NCI-H1417 treated with DMSO at 0.1 percent for 48 hours (cell line): Measurements from ENCODE around the gene USP25.

Source experiments
- DNase-seq: peaks from one replicate; lab custom pipeline; 2025; lab: John Stamatoyannopoulos, UW

The USP25 gene

DNA sequence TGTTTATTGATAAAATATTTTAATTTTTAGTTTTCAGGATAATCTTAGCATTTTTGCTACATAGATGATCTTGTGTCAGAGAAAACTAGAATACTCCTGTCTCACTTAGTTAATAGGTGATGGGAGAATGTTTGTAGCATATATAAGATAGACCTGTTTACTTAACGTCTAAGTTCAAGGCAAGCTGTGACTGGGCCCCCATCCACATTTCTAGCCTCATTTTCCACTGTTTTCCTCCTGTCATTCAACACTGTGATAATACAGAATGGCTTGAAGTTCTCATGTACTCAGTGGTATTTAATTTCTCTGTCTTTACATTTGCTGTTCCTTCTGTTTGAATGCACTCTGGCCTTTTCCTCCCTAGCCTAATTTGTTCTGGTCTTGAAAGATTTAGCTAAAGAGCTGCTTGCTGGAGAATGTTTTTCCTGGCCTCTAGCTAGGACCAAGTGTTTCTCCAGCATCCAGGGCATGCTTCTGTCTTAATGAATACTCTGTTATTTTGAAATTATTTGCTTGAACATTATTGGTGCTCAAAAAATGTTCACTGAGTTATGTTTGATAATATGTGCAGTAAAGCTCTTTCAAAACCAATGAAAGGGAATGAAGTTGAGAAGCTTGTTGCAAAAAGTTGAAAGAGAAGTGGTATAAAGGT lies 37.3 kb downstream of the USP25 start:
- no peak for DNase-seq

DNA sequence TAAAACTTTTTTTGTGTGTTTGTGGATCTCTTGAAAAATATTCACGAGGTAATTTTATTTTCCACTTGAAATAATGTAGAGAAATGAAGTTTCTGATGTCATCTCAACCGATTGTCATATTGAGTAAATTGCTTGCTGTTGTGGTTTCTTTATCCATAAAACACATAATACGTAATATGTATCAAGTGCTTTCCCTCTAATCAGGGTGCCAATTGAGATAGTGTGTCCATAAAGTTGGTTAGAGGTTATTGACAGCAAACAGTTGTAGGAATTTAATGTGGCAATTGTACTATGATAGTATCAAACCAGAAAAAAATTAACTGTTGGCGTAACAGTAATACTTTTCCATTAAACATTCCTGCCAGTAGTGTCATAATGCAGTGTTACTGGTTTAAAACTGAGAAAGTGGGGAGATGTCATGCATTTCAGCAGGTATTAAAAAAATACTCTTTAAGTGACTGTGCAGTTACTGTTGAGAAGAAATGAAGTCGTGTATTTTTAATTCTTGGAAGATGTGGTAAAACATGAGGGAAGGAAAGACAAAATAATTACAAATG lies 38.3 kb downstream of the USP25 start:
- DNase-seq = no peak

DNA sequence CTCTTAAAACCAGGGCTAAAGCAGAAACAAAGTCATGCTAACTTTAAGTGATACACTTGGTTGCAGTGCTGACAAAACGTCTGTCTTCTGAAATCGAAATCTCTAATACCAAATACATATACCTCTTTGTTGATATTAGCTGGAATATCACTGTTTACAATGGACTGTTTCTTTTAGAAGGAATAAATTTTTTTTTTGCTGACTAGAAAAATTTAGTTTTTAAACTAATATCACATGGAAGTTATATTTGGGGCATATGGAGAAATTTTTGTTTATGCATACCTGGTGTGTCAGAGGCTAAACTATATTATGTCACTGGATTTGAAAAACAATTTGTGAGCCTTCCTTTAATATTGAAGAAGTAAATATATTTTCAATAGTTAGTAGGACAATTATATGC lies 39.1 kb downstream of the USP25 start:
- DNase-seq = no peak

DNA sequence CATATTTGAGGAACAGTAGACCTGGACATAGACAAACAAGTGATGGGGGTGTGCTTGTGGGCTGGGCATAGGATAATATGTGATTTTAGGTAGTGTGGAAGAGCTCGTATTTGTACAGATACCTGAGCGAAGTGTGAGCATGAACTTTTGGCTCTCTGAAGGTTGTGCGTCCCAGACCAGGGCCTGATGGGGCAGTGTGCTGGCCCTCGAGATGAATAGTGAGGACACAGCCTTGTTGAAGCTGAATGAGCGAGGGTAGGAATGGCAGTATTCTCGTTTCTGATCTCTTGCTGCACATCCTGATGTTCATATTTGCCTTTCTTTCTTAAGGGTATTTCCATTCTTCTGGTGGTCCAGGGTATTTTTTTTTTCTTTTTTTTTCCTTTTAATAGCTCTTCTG lies 41.5 kb downstream of the USP25 start:
- DNase-seq = no peak

DNA sequence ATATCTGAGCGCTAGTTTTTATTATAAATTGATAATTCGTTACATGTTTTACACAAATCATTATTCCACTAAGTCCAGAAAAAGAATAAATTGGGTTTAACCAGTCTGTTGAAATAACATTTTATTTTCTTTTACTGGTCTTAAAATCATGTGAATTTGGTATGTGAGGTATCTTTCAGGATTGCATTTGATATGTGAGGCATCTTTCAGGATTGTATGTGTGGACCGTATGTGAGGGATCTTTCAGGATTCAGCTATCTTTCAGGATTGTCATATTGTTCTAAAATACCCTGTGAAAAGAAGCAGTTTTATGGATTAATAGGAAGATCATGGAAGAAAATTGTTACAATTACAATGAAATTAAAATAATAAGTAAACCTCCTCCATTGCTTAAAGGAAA lies 42.9 kb downstream of the USP25 start:
- DNase-seq = no peak

DNA sequence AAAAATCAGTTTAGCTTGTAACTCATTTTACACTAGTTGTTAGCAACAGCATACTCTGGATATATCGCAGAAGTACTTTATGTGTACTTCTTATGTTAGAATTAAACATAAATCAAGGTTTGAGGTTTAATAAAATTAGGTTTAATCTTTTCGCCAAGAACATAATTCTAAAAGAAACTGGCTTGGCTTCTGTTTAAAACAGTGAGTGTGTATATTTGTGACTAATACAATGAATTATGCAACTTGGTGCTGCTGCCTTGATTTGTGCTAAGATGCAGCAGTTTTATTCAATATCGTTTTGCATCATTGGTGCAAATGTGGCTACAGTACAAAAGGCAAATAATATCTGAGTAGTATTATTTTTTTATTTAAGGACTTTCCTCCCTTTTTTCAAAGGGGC lies 44.8 kb downstream of the USP25 start:
- DNase-seq = no peak

DNA sequence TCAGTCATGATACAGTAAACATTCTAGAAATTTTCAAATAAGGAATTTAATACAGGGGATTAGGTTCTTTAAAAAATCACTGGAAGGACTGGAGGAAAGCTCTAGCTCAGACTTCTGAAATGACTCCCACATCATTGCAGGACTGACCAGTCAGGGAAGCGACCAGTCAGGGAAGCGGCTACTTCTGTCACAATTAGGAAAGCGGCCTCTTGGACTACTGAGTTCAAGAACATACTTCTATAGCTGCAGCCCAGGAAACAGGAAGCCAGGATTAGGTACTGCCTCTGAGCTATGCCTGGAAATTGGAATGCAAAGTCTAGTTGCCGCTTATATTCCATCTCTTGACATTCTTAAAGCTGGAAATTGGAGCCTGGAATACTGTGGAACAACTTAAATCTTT lies 45.5 kb downstream of the USP25 start:
- DNase-seq = no peak

DNA sequence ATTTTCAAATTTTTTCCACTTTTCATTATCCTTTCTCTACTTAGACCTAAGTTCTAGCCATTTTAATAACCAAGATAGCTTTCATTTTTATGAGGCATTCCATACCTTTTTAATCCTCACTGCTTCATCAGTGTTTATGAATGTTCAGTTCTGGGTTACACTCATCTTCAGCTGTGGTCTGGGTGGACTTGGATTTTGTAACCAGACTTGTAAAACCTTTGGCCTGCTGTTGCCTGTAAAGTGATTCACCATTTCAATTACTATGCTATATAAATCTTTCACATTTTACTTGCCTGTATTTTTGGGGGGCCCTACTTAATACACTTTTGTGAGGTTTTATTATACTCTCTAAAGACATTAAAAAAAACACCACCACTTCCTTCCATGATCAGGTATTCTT lies 46.2 kb downstream of the USP25 start:
- DNase-seq = no peak

DNA sequence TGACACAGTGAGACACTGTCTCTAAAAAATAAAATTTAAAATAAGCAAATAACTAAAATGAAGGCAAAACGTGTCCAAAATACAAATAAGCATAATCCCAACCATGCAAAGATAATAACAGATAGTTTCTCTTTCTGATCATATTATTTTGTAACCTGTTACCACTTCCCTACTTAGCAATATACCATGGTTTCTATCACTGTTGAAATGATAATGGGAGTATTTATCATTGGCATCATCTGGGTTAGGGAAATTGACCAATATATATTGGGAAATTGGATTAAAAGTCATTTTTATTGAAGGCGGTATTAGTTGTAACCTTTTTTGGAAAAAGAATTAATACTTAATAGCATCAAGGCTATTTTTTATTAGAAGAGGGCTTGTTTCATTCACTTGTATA lies 47.0 kb downstream of the USP25 start:
- no peak for DNase-seq

DNA sequence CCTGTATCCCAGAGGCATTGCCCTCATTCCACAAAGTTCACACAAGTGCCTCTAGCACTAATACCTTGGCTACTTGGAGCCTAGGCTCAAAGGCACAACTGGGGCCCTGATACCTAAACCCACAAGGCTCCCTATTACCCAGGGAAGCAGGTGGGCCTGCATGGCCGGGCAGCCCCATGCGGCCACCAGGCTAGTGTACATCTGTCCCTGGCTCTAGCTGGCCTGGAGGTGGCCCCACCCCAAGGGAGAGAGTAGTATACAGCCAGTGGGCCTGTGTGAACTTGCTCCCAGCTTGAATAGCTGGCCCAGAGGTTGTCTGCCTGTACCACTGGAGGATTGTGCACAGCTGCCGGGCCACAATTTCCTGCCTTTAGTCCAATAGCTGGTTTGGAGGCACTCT lies 52.2 kb downstream of the USP25 start:
- DNase-seq = no peak

DNA sequence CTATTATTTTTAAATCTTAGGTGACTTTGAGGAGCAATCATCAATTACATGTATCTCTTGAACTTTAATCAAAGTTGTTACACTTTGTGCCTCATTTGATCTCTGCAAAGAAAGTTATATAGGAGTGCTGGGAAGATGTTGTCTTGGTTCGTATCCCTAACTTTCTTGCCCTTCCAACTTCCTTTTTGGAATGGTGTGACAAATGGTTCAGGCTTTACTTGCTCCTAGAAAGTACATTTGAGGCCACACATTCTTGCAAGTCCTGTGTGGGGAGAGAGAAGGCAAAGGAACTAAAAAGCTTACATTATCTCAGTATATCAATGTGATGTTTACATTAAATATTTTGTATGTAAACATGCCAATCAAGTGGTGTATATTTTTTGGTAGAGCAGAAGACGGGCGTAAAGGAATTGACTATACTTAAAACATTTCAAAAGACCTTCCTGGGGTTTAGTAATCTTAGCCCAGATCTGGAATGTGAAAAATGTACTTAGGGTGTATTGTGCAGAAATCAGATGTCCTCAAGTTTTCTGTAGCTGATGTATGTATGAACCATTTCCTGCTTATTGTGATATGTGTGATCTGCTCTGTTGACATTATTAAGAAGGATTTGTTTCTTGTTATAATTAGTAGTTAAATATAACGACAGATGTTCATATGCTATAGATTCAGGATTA lies 59.2 kb downstream of the USP25 start:
- no peak for DNase-seq

DNA sequence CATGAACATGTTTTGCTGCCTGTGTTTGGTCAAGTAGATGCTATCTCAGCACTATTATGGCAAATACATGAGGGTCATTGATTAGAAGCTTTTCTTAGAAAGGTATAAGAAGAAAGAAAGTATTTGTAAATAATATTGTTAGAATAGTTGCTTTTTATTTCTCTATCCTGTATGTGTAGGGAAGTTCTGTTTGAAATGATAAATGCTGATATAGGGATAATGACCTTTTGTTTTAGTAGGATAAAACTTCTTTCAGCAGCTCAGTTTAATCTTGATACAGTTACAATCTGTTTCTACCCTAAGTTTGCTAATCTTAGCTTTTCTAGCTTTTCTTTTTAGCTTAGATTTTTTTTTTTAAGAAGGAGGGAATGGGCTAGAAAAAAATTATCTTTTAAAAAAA lies 63.3 kb downstream of the USP25 start:
- DNase-seq = no peak

DNA sequence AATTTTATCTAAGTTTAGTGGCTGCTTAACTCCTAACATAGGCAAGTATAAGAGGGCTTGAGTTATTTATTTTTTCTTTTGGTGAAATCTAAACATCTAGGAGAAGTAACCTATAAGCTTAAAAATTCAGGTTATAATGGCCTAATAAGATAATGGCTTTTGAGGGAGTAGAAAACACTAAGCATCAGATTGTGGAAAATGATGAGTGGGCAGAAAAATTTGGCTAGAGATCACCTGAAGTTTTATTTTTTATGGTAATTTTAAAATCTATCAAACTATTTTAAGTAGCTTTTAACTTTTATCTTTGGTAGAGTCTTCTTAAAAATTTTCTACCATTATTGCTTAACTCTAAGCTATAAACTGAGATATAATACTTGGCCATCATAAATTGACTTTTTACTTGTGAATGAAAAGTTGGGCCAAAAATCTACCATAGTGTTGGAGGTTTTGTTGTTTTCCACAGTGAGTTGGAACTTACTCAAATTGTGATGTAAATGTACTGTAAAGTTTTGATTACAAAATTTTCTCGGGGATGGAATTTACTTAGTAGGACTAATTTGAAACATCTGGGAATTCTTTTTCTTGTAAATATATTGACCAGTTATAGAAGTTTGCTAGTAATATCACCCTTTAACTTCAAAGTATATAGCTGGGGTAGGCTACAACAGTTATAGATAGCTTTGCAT lies 63.9 kb downstream of the USP25 start:
- DNase-seq = no peak

DNA sequence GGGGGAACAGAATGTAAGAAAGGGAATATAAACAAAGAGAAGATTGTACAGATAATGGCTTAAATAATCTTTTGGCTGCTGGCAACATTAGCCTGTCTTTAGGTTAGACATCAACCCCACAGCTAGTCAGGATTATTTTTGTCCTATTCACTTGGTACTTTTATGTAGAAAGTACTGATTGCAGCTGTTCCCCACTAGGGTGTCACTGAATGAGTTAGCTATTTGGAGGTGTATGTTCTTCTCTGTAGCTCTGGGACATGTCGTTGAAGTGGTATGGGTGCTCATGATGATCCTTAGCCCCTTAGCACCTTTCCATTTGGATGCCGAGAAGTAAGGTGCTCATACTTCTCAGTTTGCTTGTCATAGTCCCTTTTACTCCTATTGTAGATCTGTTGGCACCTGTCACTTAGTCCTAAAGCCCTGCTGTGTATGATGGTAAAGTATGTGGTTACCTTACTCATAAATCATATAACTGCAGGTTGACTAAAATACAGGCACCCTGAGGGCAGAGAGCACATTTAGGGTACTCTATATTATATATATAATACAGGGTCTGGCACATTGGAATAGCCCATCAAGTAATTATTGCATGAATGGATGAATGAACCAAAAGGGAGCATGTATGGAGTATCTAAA lies 64.6 kb downstream of the USP25 start:
- DNase-seq = no peak

DNA sequence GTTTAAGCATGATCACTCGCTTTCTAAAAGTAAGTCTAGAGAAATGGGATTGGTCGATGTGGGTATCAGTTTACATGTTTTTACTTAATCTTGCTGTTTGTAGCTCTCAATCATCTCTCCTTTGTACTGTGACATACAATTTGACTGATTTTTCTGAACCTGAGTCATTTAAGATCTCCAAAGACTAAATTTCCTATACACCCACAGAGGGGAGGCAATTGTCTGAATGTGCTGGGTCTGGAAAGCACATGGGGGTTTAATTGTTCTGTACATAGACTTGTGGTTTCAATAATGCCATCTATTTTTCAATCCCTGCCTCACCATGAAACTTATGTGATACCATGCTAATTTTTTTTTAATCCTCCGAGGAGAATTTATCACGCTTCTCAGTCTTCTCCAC lies 65.8 kb downstream of the USP25 start:
- DNase-seq = no peak

DNA sequence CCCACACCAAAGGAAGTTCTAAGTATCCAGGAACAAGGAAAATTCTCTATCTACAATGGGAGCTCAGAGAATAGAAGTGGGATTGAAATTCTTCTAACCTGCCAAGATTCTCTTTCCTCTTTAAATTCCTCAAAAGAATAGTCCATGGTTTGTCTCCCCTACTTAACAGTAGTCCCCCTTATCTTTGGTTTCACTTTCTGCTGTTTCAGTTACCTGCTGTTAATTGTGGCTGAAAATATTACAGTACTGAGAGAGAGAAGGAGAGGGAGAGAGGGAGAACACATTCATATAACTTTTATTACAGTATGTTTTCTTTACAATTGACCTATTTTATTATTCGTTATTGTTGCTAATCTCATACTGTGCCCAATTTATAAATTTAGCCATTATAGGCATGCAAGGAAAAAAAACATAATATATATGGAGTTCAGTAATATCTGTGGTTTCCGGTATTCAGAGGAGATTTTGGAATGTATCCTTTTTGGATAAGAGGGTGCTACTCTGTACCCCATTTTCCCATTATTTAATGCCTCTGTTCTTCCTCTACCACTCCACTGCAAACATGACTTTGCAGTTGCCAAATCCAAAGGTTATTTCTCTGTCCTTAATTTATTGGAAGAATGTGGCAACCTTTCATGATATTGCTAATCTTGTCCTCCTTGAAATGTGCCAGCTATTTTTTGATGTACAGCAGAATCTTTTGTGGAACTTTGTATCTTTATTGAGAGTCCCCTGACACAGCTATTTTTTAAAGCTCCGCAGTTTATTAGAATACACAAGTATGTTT lies 68.0 kb downstream of the USP25 start:
- no peak for DNase-seq

DNA sequence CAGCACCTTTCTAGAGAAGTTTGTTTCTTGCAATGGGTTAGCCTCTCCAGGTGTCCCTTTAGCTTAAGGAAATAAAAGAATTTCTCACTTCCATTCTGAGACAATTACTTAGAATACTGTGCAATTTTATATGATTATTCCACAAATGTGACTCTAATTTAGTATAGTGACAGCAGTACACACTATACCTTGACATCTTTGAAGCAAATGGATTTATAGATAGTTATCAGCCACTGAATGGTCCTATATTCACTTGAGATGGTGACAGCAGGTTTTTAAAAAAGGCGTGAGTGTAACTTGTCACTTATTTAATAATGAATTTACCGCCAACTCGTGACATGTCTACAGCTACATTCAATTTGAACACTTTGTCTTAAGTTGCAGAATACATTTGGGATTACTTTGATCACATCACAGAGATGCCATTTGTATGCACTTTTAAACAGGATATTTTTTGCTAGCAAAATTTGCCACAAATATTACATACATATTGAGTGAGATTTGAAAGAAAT lies 71.6 kb downstream of the USP25 start:
- DNase-seq = no peak

DNA sequence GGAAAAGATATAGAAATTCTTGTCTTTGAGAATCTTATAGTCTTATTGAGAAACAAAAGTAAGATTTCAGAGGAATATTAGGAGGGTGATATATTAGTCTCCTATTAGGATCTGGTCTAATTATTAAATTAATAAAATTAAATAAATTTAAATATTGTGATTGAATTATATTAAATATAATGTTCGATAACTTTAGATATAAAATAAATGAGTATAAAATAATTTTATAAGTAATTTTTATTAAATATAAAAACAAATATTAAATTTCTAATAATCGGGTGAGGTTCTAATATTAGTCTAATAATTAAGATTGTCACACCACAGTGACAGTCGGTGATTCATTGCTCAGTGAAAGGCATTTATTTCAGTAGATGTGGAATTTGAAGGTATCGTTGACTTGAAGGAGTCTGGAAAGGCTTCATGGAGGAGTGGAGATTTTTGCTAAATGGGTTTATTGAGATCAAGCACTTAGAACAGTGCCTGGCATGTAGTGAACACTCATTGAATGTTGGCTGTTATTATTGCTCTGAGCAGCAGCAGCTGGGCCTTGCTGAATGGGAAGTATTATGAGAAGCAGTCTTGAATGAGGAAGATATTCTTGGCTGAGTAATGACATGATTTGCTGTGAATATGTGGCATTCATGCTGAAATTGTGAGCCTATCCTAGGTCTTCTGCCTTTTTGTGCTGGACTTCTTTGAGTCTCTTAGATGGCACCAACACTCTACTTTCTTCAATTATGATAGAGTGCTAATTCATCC lies 74.6 kb downstream of the USP25 start:
- no peak for DNase-seq

DNA sequence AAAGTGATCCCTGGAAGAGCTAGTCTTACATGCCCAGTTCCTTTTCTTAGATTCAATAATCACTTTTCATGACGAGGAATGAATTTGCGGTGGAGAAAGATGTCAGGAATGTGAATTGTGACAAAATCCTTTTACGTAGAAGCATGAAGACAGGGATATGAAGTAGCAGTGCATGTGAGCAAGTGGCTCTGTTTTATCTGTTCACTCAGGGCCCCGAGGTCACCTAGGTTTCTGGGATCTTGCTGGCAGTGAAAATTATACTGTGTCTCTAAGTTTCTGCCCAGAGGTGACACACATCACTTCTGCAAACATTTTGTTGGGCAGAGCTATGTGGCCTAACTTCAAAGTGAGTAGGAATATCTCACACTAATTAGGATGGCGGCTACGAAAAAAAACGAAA lies 79.3 kb downstream of the USP25 start:
- DNase-seq = no peak

DNA sequence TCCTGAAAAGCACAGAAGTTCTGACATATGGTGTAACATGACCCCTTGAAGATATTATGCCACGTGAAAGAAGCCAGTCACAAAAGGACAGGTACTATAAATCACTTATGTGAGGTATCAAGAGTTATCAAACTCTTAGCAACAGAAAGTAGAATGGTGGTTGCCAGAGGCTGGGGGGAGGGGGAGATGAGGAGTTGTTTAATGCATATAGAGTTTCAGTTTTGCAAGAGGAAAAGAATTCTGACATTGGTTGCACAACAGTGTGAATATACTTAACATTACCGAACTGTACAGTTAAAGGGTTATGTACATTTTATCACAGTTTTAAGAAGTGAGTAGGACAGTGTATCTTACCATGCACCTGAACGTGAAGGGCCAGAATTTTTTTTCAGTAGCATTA lies 80.0 kb downstream of the USP25 start:
- no peak for DNase-seq

DNA sequence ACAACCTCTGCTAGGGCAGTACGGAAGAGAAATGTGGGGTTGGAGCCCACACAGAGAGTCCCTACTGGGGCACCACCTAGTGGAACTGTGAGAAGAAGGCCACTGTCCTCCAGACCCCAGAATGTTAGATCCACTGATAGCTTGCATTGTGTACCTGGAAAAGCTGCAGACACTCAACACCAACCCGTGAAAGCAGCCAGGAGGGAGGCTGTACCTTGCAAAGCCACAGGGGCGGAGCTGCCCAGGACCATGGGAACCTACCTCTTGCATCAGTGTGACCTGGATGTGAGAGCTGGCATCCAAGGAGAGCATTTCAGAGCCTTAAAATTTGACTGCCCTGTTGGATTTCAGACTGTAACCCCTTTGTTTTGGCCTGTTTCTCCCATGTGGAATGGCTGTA lies 85.5 kb downstream of the USP25 start:
- DNase-seq = no peak
